ENCODE data around the gene BTN2A1.

BTN2A1 gene

GRCh38 chr6:26457806-26458688 lies at the start of gene BTN2A1:
Gene BTN2A1, plus strand, starts transcription at chr6:26457955. Its CDS starts 682 bp downstream, at chr6:26458637.
- H3K36me3 ChIP-seq: peaks cover 38 to 42% (median 41%) of the 10 kb centered on the region in 11 experiments
- H3K27ac ChIP-seq: peak within 1 kb of the TSS; percentile 86 to 98 (median 95)
- H4K20me1 ChIP-seq: peaks cover 0 to 42% (median 31%) of the 10 kb centered on the region in 11 experiments; a peak in 13 of 22 replicates
- H3K4me3 ChIP-seq: peak within 1 kb of the TSS; percentile 78 to 91 (median 82)
- no peaks in the 10 kb centered on the region for H3K9me3 ChIP-seq (replicated peaks in 1 of 11)
- H3K9ac ChIP-seq: peak within 1 kb of the TSS; percentile 88 to 98 (median 94)
- no peak for TF ChIP-seq Cebpa-rat (IDR thresholded peaks at IDR 0.05)
- H3K4me1 ChIP-seq: peaks cover 61 to 78% (median 71%) of the 10 kb centered on the region in 10 experiments
- peak within 1 kb of the TSS; percentile 81 to 98 (median 91) for H3K4me2 ChIP-seq
- no peaks in the 10 kb centered on the region for H3K27me3 ChIP-seq

- no peak overlapping the region for H3K9ac ChIP-seq
- H4K20me1 ChIP-seq: no peaks in the 10 kb centered on the region; a peak in 1 of 22 replicates
- TF ChIP-seq Cebpa-rat (IDR thresholded peaks at IDR 0.05): no peak
- no peaks in the 10 kb centered on the region for H3K9me3 ChIP-seq (replicated peaks in 1 of 11)
- H3K4me1 ChIP-seq: peaks cover 10 to 31% (median 23%) of the 10 kb centered on the region in 10 experiments
- peaks cover 19 to 78% (median 69%) of the 10 kb centered on the region in 11 experiments for H3K36me3 ChIP-seq
- no peak overlapping the region for H3K4me2 ChIP-seq
- no peak overlapping the region for H3K27ac ChIP-seq
- H3K27me3 ChIP-seq: no peaks in the 10 kb centered on the region
- H3K4me3 ChIP-seq: no peak overlapping the region
Measured at GRCh38 chr6:26408828-26409730, 48.7 kb upstream of the BTN2A1 start.

- Histone ChIP-seq H3K4me1 (peaks cover 0 to 40% (median 27%) of the 10 kb centered on the region in 10 experiments; a peak in 16 of 20 replicates), H3K36me3 (peaks cover 14 to 62% (median 56%) of the 10 kb centered on the region in 11 experiments)
- TF ChIP-seq Cebpa-rat (IDR thresholded peaks at IDR 0.05): no peak
Measured at GRCh38 chr6:26411751-26412150, 46.0 kb upstream of the BTN2A1 start.

GRCh38 chr6:26412228-26412627 lies 45.5 kb upstream of the BTN2A1 start:
- peaks cover 10 to 13% (median 11%) of the 10 kb centered on the region in 11 experiments for H3K9me3 ChIP-seq (replicated peaks in 1 of 11)
- H3K4me3 ChIP-seq: no peak overlapping the region
- H4K20me1 ChIP-seq: no peaks in the 10 kb centered on the region; a peak in 1 of 22 replicates
- H3K4me2 ChIP-seq: peak overlapping the region in 2 of 11 experiments; percentile 5 to 12; a peak in 1 of 22 replicates
- H3K27me3 ChIP-seq: no peaks in the 10 kb centered on the region
- H3K36me3 ChIP-seq: peaks cover 11 to 62% (median 52%) of the 10 kb centered on the region in 11 experiments
- no peak for TF ChIP-seq Cebpa-rat (IDR thresholded peaks at IDR 0.05)
- peak overlapping the region in 1 of 11 experiments; percentile 31; a peak in 1 of 22 replicates for H3K27ac ChIP-seq
- no peak overlapping the region for H3K9ac ChIP-seq
- peaks cover 0 to 40% (median 27%) of the 10 kb centered on the region in 10 experiments; a peak in 16 of 20 replicates for H3K4me1 ChIP-seq

More at GRCh38 chr6:26411751-26412150, 46.0 kb upstream of the BTN2A1 start:
- Histone ChIP-seq H3K9ac (no peak overlapping the region), H3K9me3 (replicated peaks in 1 of 11) (peaks cover 5 to 8% (median 6%) of the 10 kb centered on the region in 11 experiments; a peak in 21 of 22 replicates), H3K27ac (0 out of 22 replicates have a peak overlapping the region, but pooled peaks of 1 of the 11 experiments have one; percentile 31), H3K27me3 (no peaks in the 10 kb centered on the region), H3K4me2 (0 out of 22 replicates have a peak overlapping the region, but pooled peaks of 1 of the 11 experiments have one; percentile 12), H3K4me3 (no peak overlapping the region), H4K20me1 (no peaks in the 10 kb centered on the region; a peak in 1 of 22 replicates)

GRCh38 chr6:26412954-26413353 lies 44.8 kb upstream of the BTN2A1 start:
- no peak for TF ChIP-seq Cebpa-rat (IDR thresholded peaks at IDR 0.05)
- Histone ChIP-seq H3K4me1 (peaks cover 0 to 40% (median 27%) of the 10 kb centered on the region in 10 experiments; a peak in 16 of 20 replicates), H3K27ac (no peak overlapping the region), H3K4me3 (no peak overlapping the region), H3K9me3 (replicated peaks in 1 of 11) (peaks cover 17 to 20% (median 18%) of the 10 kb centered on the region in 11 experiments), H3K36me3 (peaks cover 15 to 62% (median 50%) of the 10 kb centered on the region in 11 experiments), H3K27me3 (no peaks in the 10 kb centered on the region), H3K4me2 (peak overlapping the region in 2 of 11 experiments; percentile 69 to 75; a peak in 1 of 22 replicates), H4K20me1 (no peaks in the 10 kb centered on the region; a peak in 1 of 22 replicates), H3K9ac (no peak overlapping the region)

- no peaks in the 10 kb centered on the region; a peak in 1 of 22 replicates for H4K20me1 ChIP-seq
- H3K9me3 ChIP-seq (replicated peaks in 1 of 11): peaks cover 29 to 34% (median 31%) of the 10 kb centered on the region in 11 experiments
- no peak overlapping the region for H3K27ac ChIP-seq
- H3K4me1 ChIP-seq: peaks cover 0 to 40% (median 27%) of the 10 kb centered on the region in 10 experiments; a peak in 16 of 20 replicates
- H3K9ac ChIP-seq: no peak overlapping the region
- H3K4me2 ChIP-seq: peak overlapping the region in 9 of 11 experiments; percentile 28 to 75 (median 66); a peak in 17 of 22 replicates
- H3K4me3 ChIP-seq: no peak overlapping the region
- H3K36me3 ChIP-seq: peaks cover 18 to 61% (median 48%) of the 10 kb centered on the region in 11 experiments; a peak in 21 of 22 replicates
- TF ChIP-seq Cebpa-rat (IDR thresholded peaks at IDR 0.05): no peak
- H3K27me3 ChIP-seq: no peaks in the 10 kb centered on the region
Measured at GRCh38 chr6:26414281-26414680, 43.5 kb upstream of the BTN2A1 start.

- peaks cover 2 to 40% (median 27%) of the 10 kb centered on the region in 10 experiments; a peak in 18 of 20 replicates for H3K4me1 ChIP-seq
- H3K36me3 ChIP-seq: peaks cover 11 to 54% (median 39%) of the 10 kb centered on the region in 11 experiments; a peak in 21 of 22 replicates
- H4K20me1 ChIP-seq: no peaks in the 10 kb centered on the region; a peak in 1 of 22 replicates
- H3K27me3 ChIP-seq: no peaks in the 10 kb centered on the region
- H3K4me2 ChIP-seq: peak overlapping the region in 7 of 11 experiments; percentile 60 to 75 (median 68); a peak in 14 of 22 replicates
- H3K9me3 ChIP-seq (replicated peaks in 1 of 11): peaks cover 32 to 37% (median 34%) of the 10 kb centered on the region in 11 experiments
- no peak overlapping the region for H3K27ac ChIP-seq
- H3K4me3 ChIP-seq: no peak overlapping the region
- TF ChIP-seq Cebpa-rat (IDR thresholded peaks at IDR 0.05): no peak
- H3K9ac ChIP-seq: no peak overlapping the region
Measured at GRCh38 chr6:26415036-26415614, 42.6 kb upstream of the BTN2A1 start.

GRCh38 chr6:26415791-26416190 lies 42.0 kb upstream of the BTN2A1 start:
- H3K4me2 ChIP-seq: peak overlapping the region in 3 of 11 experiments; percentile 61 to 75 (median 72); a peak in 4 of 22 replicates
- TF ChIP-seq Cebpa-rat (IDR thresholded peaks at IDR 0.05): no peak

More at GRCh38 chr6:26415791-26416190, 42.0 kb upstream of the BTN2A1 start:
- H3K9ac ChIP-seq: no peak overlapping the region
- H3K27me3 ChIP-seq: no peaks in the 10 kb centered on the region
- peaks cover 32 to 37% (median 34%) of the 10 kb centered on the region in 11 experiments for H3K9me3 ChIP-seq (replicated peaks in 1 of 11)
- H4K20me1 ChIP-seq: no peaks in the 10 kb centered on the region; a peak in 1 of 22 replicates
- no peak overlapping the region for H3K27ac ChIP-seq
- H3K36me3 ChIP-seq: peaks cover 9 to 48% (median 33%) of the 10 kb centered on the region in 11 experiments; a peak in 20 of 22 replicates
- H3K4me3 ChIP-seq: no peak overlapping the region
- H3K4me1 ChIP-seq: peaks cover 8 to 44% (median 30%) of the 10 kb centered on the region in 10 experiments

All from BLaER1 treated with 17β-estradiol and CSF1 and Interleukin-3, amounts not matched to agents 10 nM and 100 nM (cell line).